K562 (cell line): ENCODE measurements around the gene PXMP2. TPM values are rescaled to one million over a fixed set of nuclear protein-coding genes. Genes with fewer than 3 reads are reported as not detected.

Experiments
- ILF3 ChIP-seq: fragments of 450-650 bp; IDR thresholded peaks from 2 replicates; pipeline ENCODE4 v1.6.1; 2018; ENCODE audit warnings: antibody characterized with exemption, mild to moderate bottlenecking, moderate library complexity, borderline replicate concordance
- STAG1 ChIP-seq: sonication (generic); formaldehyde crosslinking; IDR thresholded peaks from 2 replicates; pipeline ENCODE4 v1.5.0; 2020; ENCODE audit warnings: missing genetic modification reagents, borderline replicate concordance
- TAF15 ChIP-seq: fragments of 200-400 bp; formaldehyde crosslinking; IDR thresholded peaks from 2 replicates; pipeline ENCODE4 v1.6.1; 2017; ENCODE audit warnings: mild to moderate bottlenecking, low read depth, low read length, moderate library complexity
- TRIM24 ChIP-seq, 2 experiments: fragments of 450-650 bp; IDR thresholded peaks; 2 replicates each; pipeline ENCODE4 v1.6.1; 2016
- ZNF217 ChIP-seq: sonication (generic); formaldehyde crosslinking; IDR thresholded peaks from 2 replicates; pipeline ENCODE4 v1.8.0; 2022; ENCODE audit warnings: mild to moderate bottlenecking, missing genetic modification reagents
- ZNF224 ChIP-seq: sonication (generic); formaldehyde crosslinking; IDR thresholded peaks from 2 replicates; pipeline ENCODE4 v1.8.0; 2022; ENCODE audit warnings: mild to moderate bottlenecking, missing genetic modification reagents
- ZNF280B ChIP-seq: fragments of 250-450 bp; sonication (Bioruptor Pico); IDR thresholded peaks from 2 replicates; pipeline ENCODE4 v1.5.1; 2021; ENCODE audit warnings: mild to moderate bottlenecking
- polyA plus RNA-seq, 8 experiments: library from polyadenylated mRNA; depleted of rRNA in 4 of 8; stranded (reverse) in 5 of 8; unstranded in 3 of 8; fragments of >200 nt; fragmentation: Nextera tagmentation in 2 of 8; fragmentation: Illumina TruSeq in 1 of 8; extraction: Ambion mirVana in 2 of 8; extraction: Trizol in 1 of 8; gene quantifications; 2 replicates each; pipeline versions ENCODE4 v1.2.1 to v1.2.3, GENCODE V29; 2011 to 2014; ENCODE audit warnings: inconsistent platforms in 1 of 8, missing spikeins in 1 of 8
- total RNA-seq, 7 experiments: library from RNA; depleted of rRNA in 6 of 7; stranded (reverse); fragments of >200 nt in 6 of 7; fragmentation: Illumina TruSeq in 2 of 7; extraction: Trizol in 2 of 7; gene quantifications; 2 replicates each; pipeline versions ENCODE4 v1.2.1 to v1.2.3, GENCODE V29; 2011 to 2021; ENCODE audit warnings: low replicate concordance in 1 of 7
- TF ChIP-seq, protein P1 (sequence below): fragments of 450-650 bp; IDR thresholded peaks from 2 replicates; pipeline ENCODE4 v1.6.1; 2017; ENCODE audit warnings: antibody characterized with exemption

PXMP2 gene
- total and polyA plus RNA-seq, 9 of the 15 experiments (the other 6 are each of a cell fraction or from before 2014, with no cell fraction given), result 3.0 to 66.1 (median 44.7) TPM

GRCh38 chr12:132665794-132666193, 21.6 kb upstream of the PXMP2 start (continued):
- no peak for TF ChIP-seq ZNF280B (CRISPR knock-in tag)
- TF ChIP-seq, protein P1, sequence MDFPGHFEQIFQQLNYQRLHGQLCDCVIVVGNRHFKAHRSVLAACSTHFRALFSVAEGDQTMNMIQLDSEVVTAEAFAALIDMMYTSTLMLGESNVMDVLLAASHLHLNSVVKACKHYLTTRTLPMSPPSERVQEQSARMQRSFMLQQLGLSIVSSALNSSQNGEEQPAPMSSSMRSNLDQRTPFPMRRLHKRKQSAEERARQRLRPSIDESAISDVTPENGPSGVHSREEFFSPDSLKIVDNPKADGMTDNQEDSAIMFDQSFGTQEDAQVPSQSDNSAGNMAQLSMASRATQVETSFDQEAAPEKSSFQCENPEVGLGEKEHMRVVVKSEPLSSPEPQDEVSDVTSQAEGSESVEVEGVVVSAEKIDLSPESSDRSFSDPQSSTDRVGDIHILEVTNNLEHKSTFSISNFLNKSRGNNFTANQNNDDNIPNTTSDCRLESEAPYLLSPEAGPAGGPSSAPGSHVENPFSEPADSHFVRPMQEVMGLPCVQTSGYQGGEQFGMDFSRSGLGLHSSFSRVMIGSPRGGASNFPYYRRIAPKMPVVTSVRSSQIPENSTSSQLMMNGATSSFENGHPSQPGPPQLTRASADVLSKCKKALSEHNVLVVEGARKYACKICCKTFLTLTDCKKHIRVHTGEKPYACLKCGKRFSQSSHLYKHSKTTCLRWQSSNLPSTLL, result no peak
- no peak for TF ChIP-seq TAF15
- no peak for TF ChIP-seq TRIM24 (IDR thresholded peaks at IDR 0.05)
- no peak for TF ChIP-seq ZNF217 (CRISPR knock-in tag)
- TF ChIP-seq ILF3, result no peak
- TF ChIP-seq ZNF224 (CRISPR knock-in tag), result no peak
- TF ChIP-seq STAG1, result no peak
